ENCODE data around the gene KDM4B.

KDM4B gene

GRCh38 chr19:5143471-5144411, 174.8 kb downstream of the KDM4B start:
- FAIRE-seq, result no peak

DNA sequence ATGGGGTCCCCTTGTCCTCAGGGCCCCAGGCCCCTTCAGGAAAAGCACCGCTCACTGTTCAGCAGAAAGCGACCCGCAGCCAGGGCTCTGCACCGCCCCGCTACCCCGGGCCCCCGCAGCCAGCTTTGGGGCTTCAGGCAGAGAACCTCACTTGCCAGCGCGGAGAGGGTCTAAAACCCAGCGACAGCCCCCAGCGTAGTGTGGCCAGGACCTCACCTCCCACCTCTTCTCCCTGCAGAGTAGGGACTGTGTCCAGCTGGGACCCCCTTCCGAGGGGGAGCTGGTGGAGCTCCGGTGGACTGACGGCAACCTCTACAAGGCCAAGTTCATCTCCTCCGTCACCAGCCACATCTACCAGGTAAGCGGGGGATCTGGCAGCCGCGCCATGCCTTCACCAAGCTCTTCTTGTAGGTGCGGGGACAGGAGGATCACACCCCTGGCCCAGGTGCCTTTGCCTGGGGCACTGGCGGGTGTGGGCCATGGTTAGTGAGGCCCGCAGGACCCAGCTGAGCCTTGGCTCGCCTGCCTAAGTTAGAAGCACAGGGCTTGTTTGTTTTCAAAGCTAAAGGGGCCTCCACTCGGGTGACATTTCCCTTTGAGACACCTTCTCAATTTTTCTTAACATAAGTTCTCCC, 175.7 kb downstream of the KDM4B start:
- DNase-seq (ENCODE audit: insufficient read length, low spot score) (no peak), FAIRE-seq (no peak)

More at GRCh38 chr19:5143471-5144411, 174.8 kb downstream of the KDM4B start:
- no peak for DNase-seq (ENCODE audit: insufficient read length, low spot score)

- FAIRE-seq (no peak), DNase-seq (ENCODE audit: insufficient read length, low spot score) (no peak)
These were observed 176.9 kb downstream of the KDM4B start for GRCh38 chr19:5145521-5146511.

DNA sequence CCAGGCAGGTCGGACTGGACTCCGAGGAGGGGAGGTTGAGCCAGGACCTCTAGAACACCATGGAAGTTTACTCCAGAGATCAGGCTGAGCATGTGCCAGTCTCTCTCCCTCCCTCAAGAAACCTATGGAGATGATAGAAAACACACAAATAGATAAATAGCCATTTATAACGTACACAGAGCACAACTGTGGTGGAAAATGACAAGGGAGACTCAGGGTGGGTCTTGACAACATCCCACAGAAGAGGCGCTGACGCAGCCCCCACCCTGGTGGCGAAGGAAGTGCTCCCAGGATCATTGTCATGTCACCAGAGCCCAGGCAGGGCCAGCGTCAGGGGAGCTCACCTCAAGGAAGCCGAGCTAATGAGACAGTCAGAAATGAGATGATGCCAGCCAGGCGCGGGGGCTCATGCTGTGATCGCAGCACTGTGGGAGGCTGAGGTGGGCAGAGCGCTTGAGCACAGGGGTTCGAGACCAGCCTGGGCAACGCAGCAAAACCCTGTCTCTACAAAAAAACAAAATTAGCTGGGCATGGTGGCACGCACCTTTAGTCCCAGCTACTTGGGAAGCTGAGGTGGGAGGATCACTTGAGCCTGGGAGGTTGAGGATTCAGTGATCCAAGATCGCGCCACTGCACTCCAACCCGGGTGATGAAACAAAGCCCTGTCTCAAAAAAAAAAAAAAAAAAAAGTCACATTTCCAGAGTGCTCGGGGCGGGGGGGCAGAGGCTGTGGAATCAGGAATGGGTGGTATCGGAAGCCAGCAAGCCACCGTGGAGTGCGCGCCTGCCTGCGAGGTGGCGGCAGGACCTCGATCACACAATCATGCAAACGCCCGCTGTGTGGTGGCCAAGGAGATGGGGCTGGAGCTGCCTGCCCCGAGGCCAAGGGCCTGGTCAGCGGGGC, 178.4 kb downstream of the KDM4B start:
- no peak for DNase-seq (ENCODE audit: insufficient read length, low spot score)

GRCh38 chr19:5147978-5148793, 179.3 kb downstream of the KDM4B start:
- no peak for FAIRE-seq

More for the DNA sequence above, 178.4 kb downstream of the KDM4B start:
- FAIRE-seq, result no peak

DNA sequence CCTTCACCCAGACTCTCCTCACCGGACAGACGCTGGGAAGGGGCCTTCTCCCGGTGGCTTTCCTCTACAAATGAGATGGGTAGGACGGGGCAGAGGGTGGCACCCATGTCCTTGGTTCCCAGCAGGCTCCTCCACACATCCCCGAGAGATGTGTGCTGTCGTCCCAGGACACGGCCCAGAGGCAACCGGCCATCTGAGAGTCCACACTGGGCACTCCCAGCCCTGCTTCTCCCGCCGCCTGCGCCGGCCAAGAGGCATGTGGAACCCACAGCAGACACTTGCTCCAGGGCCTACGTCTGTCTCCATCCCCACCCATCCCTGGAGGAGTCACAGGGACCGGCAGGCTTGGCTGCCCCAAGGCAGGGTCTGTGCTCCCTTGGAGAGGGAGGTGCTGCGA, 179.9 kb downstream of the KDM4B start:
- FAIRE-seq (no peak), DNase-seq (ENCODE audit: insufficient read length, low spot score) (no peak)

More at GRCh38 chr19:5147978-5148793, 179.3 kb downstream of the KDM4B start:
- DNase-seq (ENCODE audit: insufficient read length, low spot score), result no peak

GRCh38 chr19:5149508-5149907, 180.6 kb downstream of the KDM4B start:
- FAIRE-seq (no peak), DNase-seq (ENCODE audit: insufficient read length, low spot score) (no peak)

DNA sequence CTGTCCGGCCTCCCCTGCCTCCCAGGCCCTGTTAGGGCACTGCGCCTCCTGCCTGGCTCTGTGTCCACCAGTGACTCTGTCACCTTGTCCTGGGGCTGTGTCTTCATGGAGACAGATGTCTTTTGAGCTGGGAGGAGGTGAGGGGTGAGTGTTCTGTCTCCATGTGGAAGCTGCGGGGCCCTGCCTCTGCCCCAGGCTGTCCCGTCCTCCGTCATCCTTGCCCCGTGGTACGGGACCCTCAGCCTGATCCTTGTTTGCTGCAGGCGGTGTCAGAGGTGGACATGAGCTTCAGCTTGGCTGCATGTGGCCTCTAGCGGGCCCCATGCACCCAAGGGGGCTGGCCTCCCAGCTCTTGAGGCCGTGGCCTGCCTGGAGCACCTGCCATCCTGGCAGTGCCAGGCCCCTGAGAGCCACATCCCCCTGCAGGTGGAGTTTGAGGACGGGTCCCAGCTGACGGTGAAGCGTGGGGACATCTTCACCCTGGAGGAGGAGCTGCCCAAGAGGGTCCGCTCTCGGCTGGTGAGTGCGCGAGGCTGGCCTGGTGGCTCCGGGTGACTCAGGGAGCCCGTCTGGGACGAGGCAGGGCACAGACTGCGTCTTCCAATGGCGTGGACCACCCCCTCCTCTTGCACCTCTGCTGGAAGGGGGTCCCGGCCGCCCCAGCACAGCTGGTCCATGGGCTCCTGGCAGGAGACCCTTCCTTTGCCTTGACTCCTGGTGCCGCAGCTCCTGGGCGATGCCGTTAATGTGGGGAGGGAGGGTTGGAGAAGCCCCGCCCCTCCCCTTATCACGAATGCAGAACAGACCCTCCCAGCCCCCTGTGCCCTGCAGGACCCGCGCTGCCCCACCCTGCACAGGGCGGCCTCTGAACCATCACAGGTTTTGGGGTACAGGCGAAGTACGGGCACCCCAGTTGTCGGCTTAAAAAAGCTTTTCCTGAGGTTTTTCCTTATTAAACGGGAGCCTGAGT, 181.3 kb downstream of the KDM4B start:
- DNase-seq (ENCODE audit: insufficient read length, low spot score) (no peak), FAIRE-seq (no peak)

DNA sequence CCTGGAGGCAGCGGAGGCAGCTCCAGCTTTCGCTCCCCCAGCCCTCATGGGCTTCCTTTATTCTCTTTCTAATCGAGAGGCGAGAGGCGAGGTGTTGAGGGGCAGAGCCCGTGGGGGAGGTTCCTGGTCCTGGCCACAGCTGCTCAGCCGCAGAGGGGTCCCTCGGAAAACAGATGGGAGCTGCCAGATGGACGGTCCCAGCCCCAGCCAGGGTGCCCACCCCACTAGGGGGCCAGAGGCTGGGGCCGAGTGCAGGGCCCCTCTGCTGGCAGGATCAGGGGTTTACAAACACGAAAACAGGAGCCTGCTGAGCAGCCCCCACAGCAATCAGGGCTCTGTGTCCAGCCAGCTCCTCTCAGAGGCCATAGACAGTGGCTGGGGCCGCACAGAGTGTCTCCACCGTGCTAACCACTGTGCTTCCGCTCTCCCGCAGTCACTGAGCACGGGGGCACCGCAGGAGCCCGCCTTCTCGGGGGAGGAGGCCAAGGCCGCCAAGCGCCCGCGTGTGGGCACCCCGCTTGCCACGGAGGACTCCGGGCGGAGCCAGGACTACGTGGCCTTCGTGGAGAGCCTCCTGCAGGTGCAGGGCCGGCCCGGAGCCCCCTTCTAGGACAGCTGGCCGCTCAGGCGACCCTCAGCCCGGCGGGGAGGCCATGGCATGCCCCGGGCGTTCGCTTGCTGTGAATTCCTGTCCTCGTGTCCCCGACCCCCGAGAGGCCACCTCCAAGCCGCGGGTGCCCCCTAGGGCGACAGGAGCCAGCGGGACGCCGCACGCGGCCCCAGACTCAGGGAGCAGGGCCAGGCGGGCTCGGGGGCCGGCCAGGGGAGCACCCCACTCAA, 182.2 kb downstream of the KDM4B start:
- DNase-seq (ENCODE audit: insufficient read length, low spot score) (no peak), FAIRE-seq (no peak)

DNA sequence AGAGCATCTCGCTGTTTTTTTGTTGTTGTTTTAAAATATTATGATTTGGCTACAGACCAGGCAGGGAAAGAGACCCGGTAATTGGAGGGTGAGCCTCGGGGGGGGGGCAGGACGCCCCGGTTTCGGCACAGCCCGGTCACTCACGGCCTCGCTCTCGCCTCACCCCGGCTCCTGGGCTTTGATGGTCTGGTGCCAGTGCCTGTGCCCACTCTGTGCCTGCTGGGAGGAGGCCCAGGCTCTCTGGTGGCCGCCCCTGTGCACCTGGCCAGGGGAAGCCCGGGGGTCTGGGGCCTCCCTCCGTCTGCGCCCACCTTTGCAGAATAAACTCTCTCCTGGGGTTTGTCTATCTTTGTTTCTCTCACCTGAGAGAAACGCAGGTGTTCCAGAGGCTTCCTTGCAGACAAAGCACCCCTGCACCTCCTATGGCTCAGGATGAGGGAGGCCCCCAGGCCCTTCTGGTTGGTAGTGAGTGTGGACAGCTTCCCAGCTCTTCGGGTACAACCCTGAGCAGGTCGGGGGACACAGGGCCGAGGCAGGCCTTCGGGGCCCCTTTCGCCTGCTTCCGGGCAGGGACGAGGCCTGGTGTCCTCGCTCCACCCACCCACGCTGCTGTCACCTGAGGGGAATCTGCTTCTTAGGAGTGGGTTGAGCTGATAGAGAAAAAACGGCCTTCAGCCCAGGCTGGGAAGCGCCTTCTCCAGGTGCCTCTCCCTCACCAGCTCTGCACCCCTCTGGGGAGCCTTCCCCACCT, 183.3 kb downstream of the KDM4B start:
- FAIRE-seq (no peak), DNase-seq (ENCODE audit: insufficient read length, low spot score) (no peak)

GRCh38 chr19:5152767-5153532, 184.0 kb downstream of the KDM4B start:
- FAIRE-seq (no peak), DNase-seq (ENCODE audit: insufficient read length, low spot score) (no peak)

DNA sequence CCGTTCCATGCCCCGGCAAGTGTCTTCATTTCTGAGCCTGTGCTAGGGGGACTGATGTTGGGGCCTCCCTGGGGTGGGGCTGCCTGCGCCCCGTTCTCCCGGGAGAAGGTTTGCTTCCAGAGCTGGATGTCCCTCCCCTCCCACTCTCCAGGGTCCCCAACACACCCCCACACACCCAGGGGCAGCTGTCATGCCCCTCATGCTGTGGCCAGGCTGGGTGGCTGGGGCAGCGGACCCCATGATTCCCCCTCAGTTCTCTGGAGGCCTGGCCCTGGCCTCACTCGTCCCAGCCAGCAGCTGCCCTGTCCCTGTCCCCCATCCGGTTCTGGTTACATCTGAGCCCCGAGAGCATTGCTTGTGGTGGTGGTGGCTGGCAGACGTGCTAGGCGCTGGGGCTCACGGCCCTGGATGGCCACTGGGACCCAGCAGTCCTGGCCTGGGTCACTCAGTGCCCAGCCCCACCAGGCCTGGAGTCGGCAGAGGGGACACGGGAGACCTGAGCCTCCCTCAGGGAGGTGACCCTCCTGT, 184.8 kb downstream of the KDM4B start:
- FAIRE-seq, result no peak
- no peak for DNase-seq (ENCODE audit: insufficient read length, low spot score)

DNA sequence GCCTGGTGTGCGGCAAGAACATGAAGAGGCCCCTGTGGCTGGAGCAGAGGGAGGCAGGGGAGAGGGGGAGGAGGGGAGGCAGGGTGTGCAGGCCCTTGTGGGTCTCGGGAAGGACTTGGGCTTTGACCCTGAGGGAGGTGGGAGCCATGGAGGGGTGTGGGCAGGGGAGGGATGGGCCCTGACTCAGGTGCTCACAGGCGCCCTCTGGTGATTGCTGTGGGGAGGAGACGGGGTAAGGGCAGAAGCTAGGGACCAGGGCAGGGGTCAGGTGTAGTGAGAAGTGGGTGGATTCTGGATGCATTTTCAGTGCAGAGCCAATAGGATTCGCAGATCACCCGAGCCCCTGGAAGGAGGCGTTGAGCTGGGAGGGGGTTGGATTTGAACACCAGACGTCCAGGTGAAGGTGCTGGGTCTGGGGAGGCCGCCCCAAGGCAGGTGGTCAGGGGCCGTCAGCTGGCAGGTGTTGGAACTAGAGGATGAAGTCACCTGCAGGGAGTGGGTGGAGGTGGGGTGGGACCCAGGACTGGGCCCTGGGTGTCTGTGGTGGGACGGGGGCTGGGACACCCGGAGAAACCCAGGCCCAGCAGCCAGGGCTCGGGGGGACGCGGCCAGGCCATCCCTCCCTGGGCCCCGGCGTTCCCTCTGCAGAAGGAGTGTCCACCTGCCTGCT, 185.4 kb downstream of the KDM4B start:
- FAIRE-seq (no peak), DNase-seq (ENCODE audit: insufficient read length, low spot score) (no peak)

- DNase-seq (ENCODE audit: insufficient read length, low spot score) (no peak), FAIRE-seq (no peak)
These were observed 186.0 kb downstream of the KDM4B start for GRCh38 chr19:5154799-5155426.

Data from HTR-8/SVneo (cell line).